GM19324 (cell line): ENCODE results near the gene MRM3.
"Not testable (repeated sequence)": the region's sequence is repeated elsewhere in the genome, so short reads cannot be mapped to it uniquely, and the experiment has no call there.

Source experiments
- ATAC-seq: cut with Tn5 transposase; IDR thresholded peaks from one replicate; pipeline ENCODE4 v1.9.1; 2021; ENCODE audit warnings: mild to moderate bottlenecking, moderate library complexity; ENCODE audit not compliant: unreplicated experiment, low FRiP score

MRM3 gene

GRCh38 chr17:795276-795675 is 13.1 kb downstream of the MRM3 start:
- ATAC-seq = no peak

- no peak for ATAC-seq
Measured at GRCh38 chr17:795721-796120, 13.6 kb downstream of the MRM3 start.

GRCh38 chr17:796609-797008 is 14.5 kb downstream of the MRM3 start:
- no peak for ATAC-seq

- ATAC-seq = no peak
Measured at GRCh38 chr17:797236-797840, 15.2 kb downstream of the MRM3 start.

- no peak for ATAC-seq
Measured at GRCh38 chr17:798246-798645, 16.1 kb downstream of the MRM3 start.

GRCh38 chr17:799261-799660 is 17.1 kb downstream of the MRM3 start:
- no peak for ATAC-seq

- no peak for ATAC-seq
Measured at GRCh38 chr17:800446-801242, 18.5 kb downstream of the MRM3 start.

GRCh38 chr17:801660-802059 is 19.5 kb downstream of the MRM3 start:
- ATAC-seq = no peak

- no peak for ATAC-seq
Measured at GRCh38 chr17:802481-802880, 20.3 kb downstream of the MRM3 start.

- no peak for ATAC-seq
Measured at GRCh38 chr17:802901-803881, 21.0 kb downstream of the MRM3 start.

- ATAC-seq = no peak
Measured at GRCh38 chr17:804541-805435, 22.6 kb downstream of the MRM3 start.

- not testable (repeated sequence) for ATAC-seq
Measured at GRCh38 chr17:805886-806285, 23.7 kb downstream of the MRM3 start.

GRCh38 chr17:806346-806745 is 24.2 kb downstream of the MRM3 start:
- ATAC-seq = no peak

GRCh38 chr17:806781-807522 is 24.8 kb downstream of the MRM3 start:
- ATAC-seq = no peak

GRCh38 chr17:807523-808294 is 25.6 kb downstream of the MRM3 start:
- no peak for ATAC-seq

GRCh38 chr17:811051-811784 is 29.1 kb downstream of the MRM3 start:
- ATAC-seq = no peak

GRCh38 chr17:812638-813204 is 30.6 kb downstream of the MRM3 start:
- no peak for ATAC-seq

GRCh38 chr17:814371-814770 is 32.2 kb downstream of the MRM3 start:
- ATAC-seq = no peak
